SJSA1 (cell line): ENCODE measurements around the gene HOXD3. TPM values are rescaled to one million over a fixed set of nuclear protein-coding genes. Genes with fewer than 3 reads are reported as not detected.

ENCODE experiments used
- DNase-seq, 2 experiments: peaks; one replicate each; pipeline ENCODE4 v3.0.0-alpha.2; 2015 to 2020; ENCODE audit warnings: low spot score in 2 of 2, low read depth in 1 of 2
- H3K27ac ChIP-seq: fragments of 250-450 bp; sonication (Bioruptor Pico); 2 replicates; pipeline ENCODE4 v1.5.1; 2020; ENCODE audit warnings: mild to moderate bottlenecking, moderate library complexity
- H3K27me3 ChIP-seq: fragments of 250-450 bp; sonication (Bioruptor Pico); replicated peaks from 2 replicates; pipeline ENCODE4 v1.5.1; 2020; ENCODE audit warnings: mild to moderate bottlenecking, moderate library complexity
- H3K36me3 ChIP-seq: fragments of 250-450 bp; sonication (Bioruptor Pico); 2 replicates; pipeline ENCODE4 v1.5.1; 2020; ENCODE audit warnings: mild to moderate bottlenecking
- H3K4me1 ChIP-seq: fragments of 250-450 bp; sonication (Bioruptor Pico); replicated peaks from 2 replicates; pipeline ENCODE4 v1.6.1; 2021; ENCODE audit warnings: mild to moderate bottlenecking
- H3K4me3 ChIP-seq: fragments of 250-450 bp; sonication (Bioruptor Pico); 2 replicates; pipeline ENCODE4 v1.5.1; 2020; ENCODE audit warnings: mild to moderate bottlenecking
- H3K9me3 ChIP-seq: fragments of 250-450 bp; sonication (Bioruptor Pico); replicated peaks from 2 replicates; pipeline ENCODE4 v1.5.1; 2020; ENCODE audit warnings: mild to moderate bottlenecking
- total RNA-seq: library from RNA; depleted of rRNA; stranded (reverse); fragments of >200 nt; shearing (Covaris generic); gene quantifications from 2 replicates; pipeline ENCODE4 v1.2.3, GENCODE V29; 2014; rRNA removed

Gene HOXD3
- 0.66 and 1.1 TPM in 2 replicates for total RNA-seq

DNA sequence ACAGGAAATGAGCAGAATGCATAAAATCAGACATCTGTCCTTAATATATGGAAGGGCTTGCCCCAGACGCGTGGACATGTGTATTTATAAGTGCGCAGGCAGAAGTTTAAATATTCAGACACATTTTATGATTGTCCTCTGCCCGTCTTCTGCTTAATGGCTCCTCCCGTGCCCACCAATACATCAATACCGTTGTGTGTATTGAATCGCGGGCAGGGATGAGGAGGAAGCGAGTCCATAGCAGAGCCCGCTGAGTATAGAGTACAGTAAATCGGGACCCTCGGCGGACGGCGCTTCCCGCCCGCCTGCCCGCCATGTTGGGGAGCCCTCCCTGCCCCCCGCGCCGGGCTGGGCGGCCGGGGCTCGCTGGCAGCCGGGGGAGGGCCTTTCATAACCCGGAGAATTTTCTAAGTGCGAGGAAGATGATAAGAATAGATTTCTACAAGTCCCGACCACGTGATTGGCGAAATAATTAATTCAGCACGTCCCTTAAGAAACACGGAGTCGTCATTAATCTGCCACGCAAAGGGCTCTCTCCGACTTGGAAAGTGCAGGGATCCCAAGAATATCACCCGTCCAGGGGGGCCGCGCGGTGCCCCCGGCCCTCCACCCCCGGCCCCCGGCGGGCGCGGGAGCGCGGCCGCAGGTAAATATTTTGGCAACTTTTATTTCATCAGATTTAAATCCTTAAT, at the start of gene HOXD3:
Gene HOXD3, plus strand, starts transcription at position 501 of the 692 bp plus-strand sequence. CDS start 11,808 bp downstream, outside the sequence.
- Histone ChIP-seq H3K4me1 (no peaks in the 10 kb centered on the region), H3K27ac (no peak within 1 kb of the TSS), H3K27me3 (no peaks in the 10 kb centered on the region), H3K36me3 (peaks cover 14% of the 10 kb centered on the region; the same call in 1 of the 2 replicates), H3K4me3 (no peak within 1 kb of the TSS), H3K9me3 (no peaks in the 10 kb centered on the region)
- peak in 1 of 2 experiments; percentile 27 for DNase-seq

DNA sequence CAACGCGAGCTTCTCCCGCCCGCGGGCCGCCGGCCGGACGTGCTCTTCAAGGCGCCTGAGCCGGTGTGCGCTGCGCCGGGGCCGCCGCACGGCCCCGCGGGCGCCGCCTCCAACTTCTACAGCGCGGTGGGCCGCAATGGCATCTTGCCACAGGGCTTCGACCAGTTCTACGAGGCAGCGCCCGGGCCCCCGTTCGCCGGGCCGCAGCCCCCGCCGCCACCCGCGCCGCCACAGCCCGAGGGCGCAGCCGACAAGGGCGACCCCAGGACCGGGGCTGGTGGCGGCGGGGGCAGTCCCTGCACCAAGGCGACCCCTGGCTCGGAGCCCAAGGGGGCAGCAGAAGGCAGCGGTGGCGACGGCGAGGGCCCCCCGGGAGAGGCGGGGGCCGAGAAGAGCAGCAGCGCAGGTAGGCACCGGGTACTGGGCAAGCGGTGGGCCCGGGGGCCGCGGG, 49.4 kb upstream of the HOXD3 start:
- Histone ChIP-seq H3K27me3 (peaks cover 65% of the 10 kb centered on the region), H3K36me3 (no peaks in the 10 kb centered on the region), H3K27ac (no peak overlapping the region), H3K4me1 (peaks cover 9% of the 10 kb centered on the region), H3K9me3 (peaks cover 4% of the 10 kb centered on the region; the same call in 1 of the 2 replicates), H3K4me3 (no peak overlapping the region)
- DNase-seq: no peak

DNA sequence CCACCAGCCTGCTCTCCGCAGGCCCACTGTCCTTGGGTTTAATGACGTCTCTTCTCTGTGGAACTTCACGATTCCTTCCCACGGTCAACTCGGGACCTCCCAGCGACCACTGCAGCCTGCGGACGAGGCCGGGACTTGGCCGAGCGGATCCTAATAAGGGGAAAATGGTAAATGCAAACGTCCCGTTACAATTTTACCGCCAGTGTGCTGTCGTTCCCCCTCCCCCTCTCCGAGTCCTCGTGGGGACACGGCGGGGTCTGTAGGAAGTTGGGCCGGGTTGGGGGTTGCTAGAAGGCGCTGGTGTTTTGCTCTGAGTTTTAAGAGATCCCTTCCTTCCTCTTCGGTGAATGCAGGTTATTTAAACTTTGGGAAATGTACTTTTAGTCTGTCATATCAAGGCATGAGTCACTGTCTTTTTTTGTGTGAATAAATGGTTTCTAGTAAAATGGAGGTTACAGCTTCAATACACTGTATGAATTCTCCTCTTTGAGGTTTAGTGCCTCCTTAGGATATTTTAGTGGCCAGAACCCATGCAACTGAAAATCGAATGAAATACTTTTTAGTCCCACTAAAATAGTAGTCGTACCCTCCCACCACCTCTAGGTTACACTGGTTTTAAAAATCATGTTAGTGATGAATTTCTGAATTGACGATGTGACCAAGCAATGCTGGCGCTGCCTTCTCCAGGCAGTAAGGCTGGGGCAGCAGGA, 47.8 kb upstream of the HOXD3 start:
- Histone ChIP-seq H3K36me3 (no peaks in the 10 kb centered on the region), H3K27ac (no peak overlapping the region), H3K9me3 (peaks cover 4% of the 10 kb centered on the region; the same call in 1 of the 2 replicates), H3K4me1 (peaks cover 9% of the 10 kb centered on the region), H3K27me3 (peaks cover 73% of the 10 kb centered on the region), H3K4me3 (no peak overlapping the region)
- DNase-seq: no peak

DNA sequence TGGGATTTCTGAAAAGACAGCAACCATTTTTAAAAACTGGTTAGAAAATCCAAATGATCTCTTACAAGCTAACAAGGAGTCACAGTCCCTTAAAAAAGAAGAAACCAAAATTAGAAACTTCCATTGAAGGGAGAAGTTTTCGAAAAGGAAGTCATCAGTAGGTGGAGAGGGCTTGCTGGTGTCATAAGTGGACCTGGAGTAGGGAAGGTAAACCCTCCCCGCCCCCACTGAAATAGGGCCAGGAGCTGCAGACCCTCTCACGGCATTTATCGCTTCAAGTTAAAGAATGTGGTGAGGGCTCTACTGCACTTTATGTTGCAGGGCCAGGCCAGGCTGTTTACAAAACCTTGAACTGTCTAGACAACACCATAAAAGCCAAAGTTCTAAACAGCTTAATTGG, 47.2 kb upstream of the HOXD3 start:
- H3K4me1 ChIP-seq: peaks cover 9% of the 10 kb centered on the region
- H3K27ac ChIP-seq: no peak overlapping the region
- H3K36me3 ChIP-seq: no peaks in the 10 kb centered on the region
- no peak overlapping the region for H3K4me3 ChIP-seq
- peaks cover 75% of the 10 kb centered on the region for H3K27me3 ChIP-seq
- no peak for DNase-seq
- H3K9me3 ChIP-seq: peaks cover 4% of the 10 kb centered on the region; the same call in 1 of the 2 replicates

DNA sequence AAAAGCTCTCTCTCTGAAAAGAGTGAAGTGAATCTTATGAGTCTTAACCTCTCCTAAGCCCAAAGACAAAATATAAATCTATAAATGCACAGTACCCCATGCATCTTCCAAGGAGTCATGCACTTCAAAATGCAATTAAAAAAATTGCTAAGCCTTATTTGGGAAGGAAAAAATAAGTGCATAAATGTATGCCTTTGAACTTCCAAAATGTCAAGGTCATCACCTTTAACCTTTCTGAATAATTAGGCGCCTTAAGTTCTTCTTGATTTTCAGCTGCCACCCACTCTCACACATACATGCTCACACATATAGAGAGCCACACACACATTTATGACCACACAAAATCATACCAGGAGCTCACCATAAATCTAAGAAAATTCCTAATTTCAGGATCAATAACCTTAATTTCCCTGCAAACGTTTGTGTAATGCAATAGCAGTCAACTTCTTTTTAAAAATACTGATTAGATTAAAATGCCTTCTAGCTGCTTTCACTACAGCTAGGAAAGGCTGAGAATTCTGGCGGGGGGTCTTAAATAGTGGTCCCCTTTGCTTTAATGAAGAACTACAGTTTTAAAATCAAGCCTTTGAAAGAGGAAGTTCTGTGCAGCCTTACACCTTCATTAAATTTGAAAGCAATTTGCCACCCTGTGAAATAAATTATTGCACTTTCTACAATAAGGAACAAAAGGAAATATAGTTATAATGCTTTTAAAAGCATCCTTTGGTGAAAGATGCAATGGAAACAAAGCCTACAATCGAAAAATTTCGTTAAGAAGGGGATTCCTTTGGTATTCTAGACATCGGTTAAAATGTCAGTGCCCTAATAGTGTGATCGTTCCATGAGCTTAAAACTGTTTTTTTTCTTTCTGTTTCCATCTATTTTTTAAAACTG, 46.4 kb upstream of the HOXD3 start:
- Histone ChIP-seq H3K9me3 (peaks cover 4% of the 10 kb centered on the region; the same call in 1 of the 2 replicates), H3K36me3 (no peaks in the 10 kb centered on the region), H3K27ac (no peak overlapping the region), H3K4me1 (peaks cover 9% of the 10 kb centered on the region), H3K4me3 (no peak overlapping the region), H3K27me3 (peaks cover 75% of the 10 kb centered on the region)
- no peak for DNase-seq

DNA sequence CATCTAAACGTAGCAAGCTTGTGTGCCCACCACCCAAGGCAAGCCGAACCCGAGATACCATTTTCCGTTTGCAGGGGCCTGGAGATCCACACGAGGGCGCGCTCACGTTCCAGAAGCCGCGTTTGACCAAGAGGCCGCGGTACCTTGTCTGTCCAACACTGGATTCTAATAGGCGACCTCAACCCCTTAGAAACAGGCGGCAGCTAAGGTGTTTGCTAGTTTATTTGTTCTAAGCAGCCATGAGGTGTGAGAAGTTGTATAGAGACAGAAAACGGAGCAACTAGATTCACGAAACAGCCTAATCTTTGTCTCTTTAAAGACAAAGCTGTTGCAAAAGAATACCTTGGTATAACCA, 45.8 kb upstream of the HOXD3 start:
- H3K4me1 ChIP-seq: peaks cover 9% of the 10 kb centered on the region
- peaks cover 4% of the 10 kb centered on the region; the same call in 1 of the 2 replicates for H3K9me3 ChIP-seq
- no peak overlapping the region for H3K4me3 ChIP-seq
- no peaks in the 10 kb centered on the region for H3K36me3 ChIP-seq
- DNase-seq: peak in 1 of 2 experiments; percentile 54
- peaks cover 73% of the 10 kb centered on the region for H3K27me3 ChIP-seq
- H3K27ac ChIP-seq: no peak overlapping the region

DNA sequence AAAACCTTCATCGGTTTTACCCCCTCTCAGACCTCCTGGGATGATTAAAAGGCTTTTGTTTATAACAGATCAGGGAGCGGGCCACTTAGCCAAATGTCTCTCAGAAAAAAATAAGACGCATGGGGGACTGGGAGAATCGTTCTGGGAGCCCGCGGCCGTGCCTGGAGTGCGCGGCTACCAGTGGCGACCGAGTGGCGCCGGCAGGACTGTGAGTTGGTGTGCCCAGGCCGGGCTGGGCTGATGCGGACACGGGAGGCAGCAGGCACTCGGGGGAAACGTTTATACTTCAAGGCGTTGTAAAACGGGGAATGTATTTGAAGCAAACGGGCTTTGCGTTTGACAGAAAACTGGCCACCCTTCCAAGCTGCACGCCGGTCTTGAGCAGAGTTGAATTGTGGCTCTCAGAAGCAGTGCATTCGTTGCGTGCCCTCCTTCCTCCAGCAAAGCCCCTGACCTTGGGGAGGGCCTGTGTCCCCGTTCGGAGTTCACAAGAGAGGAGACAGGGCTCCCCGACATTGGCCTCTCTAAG, 45.2 kb upstream of the HOXD3 start:
- no peaks in the 10 kb centered on the region for H3K36me3 ChIP-seq
- no peak for DNase-seq
- no peak overlapping the region for H3K4me3 ChIP-seq
- no peak overlapping the region for H3K27ac ChIP-seq
- peaks cover 4% of the 10 kb centered on the region; the same call in 1 of the 2 replicates for H3K9me3 ChIP-seq
- H3K27me3 ChIP-seq: peaks cover 73% of the 10 kb centered on the region
- peaks cover 8% of the 10 kb centered on the region for H3K4me1 ChIP-seq

DNA sequence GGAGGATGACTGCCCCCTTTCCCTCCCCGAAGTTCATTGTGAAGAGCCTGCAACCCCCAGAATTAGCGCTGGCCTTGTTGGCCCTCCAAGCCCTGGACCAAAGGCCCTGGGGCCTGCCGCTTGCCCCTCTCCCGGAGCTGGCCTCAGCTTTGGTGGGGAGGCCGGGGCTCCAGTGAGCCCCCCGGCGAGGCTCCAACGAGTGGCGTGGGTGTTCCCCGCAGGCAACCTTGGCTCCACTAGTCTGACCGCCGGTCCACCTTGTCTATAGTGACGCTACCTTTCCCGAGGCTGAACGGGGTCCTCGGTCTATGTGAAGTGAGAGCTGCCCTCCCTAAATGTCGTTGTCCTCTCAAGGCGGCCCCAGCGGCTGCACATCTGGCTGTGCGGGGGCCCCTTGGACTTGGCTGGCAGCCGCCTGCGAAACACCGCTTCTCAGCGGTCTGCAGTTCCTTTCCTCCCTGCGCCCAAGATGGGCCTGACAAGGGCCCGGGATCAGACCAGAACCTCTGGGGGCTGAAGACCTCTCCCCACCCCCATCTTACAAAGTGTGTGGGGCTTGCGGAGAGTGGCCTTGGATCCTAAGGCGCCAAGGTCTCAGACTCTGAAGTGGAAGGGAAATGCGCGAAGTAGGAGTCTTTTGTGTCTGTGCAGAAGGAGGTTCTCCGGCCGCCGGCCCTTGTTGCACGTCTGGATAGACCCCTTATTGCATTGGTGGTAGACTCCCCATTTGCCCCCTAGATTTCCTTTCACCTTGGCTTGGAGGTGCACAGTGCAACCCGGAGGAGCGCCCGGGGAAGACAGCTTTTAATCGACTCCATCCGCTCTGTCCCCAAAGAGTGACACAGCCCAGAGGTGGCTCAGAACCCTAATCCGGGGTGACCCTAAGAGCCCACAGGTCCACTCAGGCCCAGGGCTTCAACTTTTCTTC, 44.5 kb upstream of the HOXD3 start:
- Histone ChIP-seq H3K27ac (no peak overlapping the region), H3K27me3 (peaks cover 76% of the 10 kb centered on the region), H3K9me3 (no peaks in the 10 kb centered on the region), H3K36me3 (no peaks in the 10 kb centered on the region), H3K4me3 (no peak overlapping the region), H3K4me1 (peaks cover 3% of the 10 kb centered on the region)
- DNase-seq: no peak

DNA sequence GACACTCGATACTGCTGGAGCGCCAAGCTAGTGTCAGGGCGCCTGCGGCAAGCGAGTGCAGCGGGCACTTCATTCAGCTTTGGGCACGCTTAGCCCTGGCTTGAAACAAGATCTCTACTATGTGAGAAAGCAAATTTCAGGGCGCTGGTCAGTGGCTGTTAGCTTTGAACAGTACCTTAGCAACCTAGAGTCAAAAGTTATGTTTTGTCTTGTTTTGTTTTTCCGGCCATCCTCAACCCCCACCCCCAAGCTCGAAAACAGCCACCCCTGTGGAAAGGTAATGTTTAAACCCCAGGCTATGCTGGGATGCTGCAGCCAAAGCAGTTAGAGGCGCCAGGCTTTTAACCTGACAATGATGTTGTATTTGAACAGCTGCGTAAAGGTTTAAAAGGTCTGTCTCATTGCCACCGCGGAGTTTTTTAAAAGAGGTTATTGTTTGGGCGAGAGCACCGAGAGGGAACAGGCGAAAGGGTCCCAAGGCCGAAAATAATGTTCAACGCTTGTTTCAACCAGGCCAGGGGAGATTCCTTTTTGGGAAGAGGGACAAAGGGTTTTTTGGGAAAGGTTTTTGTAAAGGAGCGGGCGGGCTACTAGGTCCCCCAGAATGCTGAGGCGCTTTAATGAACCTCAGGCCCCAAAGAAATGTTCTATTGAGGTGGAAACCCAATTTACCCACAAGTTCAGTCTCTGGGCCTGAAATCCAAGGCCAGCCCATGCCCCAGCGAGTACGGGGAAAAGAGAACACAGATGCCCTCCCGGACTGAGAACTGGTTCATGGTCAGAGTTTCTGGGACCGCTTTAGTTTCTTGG, 42.8 kb upstream of the HOXD3 start:
- Histone ChIP-seq H3K27ac (no peak overlapping the region), H3K36me3 (no peaks in the 10 kb centered on the region), H3K27me3 (peaks cover 74% of the 10 kb centered on the region), H3K4me1 (no peaks in the 10 kb centered on the region; the same call in 1 of the 2 replicates), H3K9me3 (no peaks in the 10 kb centered on the region), H3K4me3 (no peak overlapping the region)
- no peak for DNase-seq

DNA sequence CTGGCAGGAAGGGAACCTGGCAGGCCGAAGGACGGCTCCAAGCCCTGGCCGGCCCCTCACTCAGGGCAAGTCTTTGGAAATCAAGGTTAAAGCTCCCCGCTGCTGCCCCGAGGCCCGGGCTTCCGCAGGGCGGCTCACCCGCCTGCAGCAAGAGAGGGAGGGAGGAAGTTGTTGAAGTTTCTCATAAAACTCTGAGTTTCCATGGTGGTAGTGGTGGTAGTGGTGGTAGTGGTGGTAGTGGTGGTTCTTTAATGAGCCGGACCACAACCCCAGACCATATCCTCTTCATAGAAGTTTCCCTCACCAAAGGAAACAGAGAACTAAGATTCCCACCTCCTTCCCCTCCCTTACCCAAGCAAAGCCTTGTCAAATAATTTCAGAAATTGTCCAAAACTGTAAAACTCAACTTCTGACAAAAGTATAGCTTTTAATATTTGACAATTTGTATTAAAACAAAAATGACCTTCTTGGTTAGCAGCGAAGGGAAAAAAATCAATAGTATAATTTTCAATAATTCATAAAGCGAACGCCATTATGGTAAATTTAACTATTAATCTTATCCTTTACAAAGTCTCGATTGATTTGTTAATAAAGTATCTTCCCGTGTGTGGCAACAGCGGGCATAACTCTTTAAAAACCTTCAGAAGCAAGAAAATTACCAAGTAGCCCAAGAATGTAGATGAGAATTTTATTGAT, 42.0 kb upstream of the HOXD3 start:
- no peak overlapping the region for H3K4me3 ChIP-seq
- peaks cover 70% of the 10 kb centered on the region for H3K27me3 ChIP-seq
- H3K4me1 ChIP-seq: no peaks in the 10 kb centered on the region; the same call in 1 of the 2 replicates

DNA sequence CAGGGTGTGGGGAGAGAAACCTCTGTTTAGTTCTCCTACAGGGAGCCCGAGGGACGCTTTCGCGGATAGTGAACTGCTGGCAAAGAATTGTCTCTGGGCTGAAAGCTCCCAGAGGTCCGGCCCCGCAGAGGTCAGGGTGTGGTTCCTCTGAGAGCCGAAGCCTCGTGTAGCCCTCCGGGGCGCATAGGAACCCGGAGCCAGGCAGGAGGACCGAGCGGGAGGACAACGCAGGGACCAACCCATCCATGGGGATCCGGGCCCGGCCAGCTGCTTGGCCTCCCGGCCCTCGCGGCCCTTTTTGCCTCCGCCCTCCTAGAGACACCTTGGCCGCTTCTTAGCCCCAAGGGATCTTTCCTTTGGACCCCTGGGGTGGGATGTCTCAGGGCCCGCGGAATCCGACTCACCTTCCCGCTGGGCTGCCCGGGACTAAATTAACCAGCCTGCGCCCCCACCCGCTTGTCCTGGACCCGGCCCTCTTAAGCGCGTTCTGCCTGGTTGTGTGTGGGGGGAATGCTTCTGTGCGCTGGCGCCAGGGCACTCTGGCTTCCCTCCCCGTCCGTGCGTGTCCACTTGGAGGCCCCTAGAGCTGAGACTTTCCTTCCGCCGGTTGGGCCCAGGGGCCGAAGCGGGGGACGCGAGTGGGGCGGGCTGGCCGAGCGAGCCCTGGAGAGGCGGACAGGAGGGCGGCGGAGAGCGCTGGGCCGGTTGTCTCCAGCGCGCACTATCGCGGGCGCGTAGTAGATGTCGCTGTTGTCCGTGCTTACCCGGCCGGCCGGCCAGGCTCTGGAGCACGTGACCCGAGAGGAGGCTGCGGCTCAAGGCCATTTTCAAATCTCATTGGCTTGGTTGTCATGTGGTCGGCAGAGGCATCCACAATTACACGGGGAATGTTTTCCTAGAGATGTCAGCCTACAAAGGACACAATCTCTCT, 41.0 kb upstream of the HOXD3 start, which contains the start of gene HOXD10:
Gene HOXD10, plus strand, starts transcription at position 896 of the 931 bp plus-strand sequence. CDS start 56 bp downstream, outside the sequence.
- Histone ChIP-seq H3K27me3 (peaks cover 63% of the 10 kb centered on the region), H3K4me1 (no peaks in the 10 kb centered on the region; the same call in 1 of the 2 replicates)
- no peak for DNase-seq

More for the DNA sequence above, 42.0 kb upstream of the HOXD3 start:
- DNase-seq: no peak
- Histone ChIP-seq H3K27ac (no peak overlapping the region), H3K9me3 (no peaks in the 10 kb centered on the region), H3K36me3 (no peaks in the 10 kb centered on the region)

More for the DNA sequence above, 41.0 kb upstream of the HOXD3 start, which contains the start of gene HOXD10:
- no peak within 1 kb of the TSS for H3K27ac ChIP-seq
- no peaks in the 10 kb centered on the region for H3K36me3 ChIP-seq
- H3K4me3 ChIP-seq: no peak within 1 kb of the TSS
- H3K9me3 ChIP-seq: no peaks in the 10 kb centered on the region
